Testis (tissue), 2 donors: Measurements from ENCODE around the gene PSMG4.

ENCODE experiments used
- POLR2A ChIP-seq: fragments of 450-650 bp; IDR thresholded peaks from one replicate; pipeline ENCODE4 v1.6.1; 2017; ENCODE audit warnings: antibody characterized with exemption, mild to moderate bottlenecking, moderate library complexity
- TF ChIP-seq, protein P1 (sequence below), 3 experiments: fragments of 450-650 bp in 2 of 3; fragments of 200-600 bp in 1 of 3; sonication (generic) in 1 of 3; IDR thresholded peaks; one replicate each; pipeline ENCODE4 v1.5.1; 2016 to 2019; ENCODE audit warnings: antibody characterized with exemption in 3 of 3, mild to moderate bottlenecking in 2 of 3, moderate library complexity in 1 of 3

DNA sequence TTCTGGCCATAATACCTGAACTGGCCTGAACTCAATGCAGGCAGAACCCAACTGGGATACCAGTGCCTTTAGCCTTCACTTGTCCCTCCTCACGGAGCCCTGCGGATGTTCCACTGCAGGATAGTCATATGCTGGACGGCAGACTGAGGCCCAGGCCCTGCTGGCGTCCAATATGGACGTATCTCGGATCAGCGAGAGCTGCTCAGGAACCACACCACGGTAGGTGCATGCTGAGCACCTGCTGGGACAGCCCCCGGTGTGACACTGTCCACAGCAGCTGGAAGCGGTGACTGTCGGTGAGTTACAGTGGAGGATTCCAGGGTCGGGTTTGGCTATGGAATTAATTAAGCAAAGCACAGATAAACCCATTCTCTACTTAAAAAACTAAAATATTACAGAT lies 48.7 kb downstream of the PSMG4 start:
- TF ChIP-seq, protein P1, sequence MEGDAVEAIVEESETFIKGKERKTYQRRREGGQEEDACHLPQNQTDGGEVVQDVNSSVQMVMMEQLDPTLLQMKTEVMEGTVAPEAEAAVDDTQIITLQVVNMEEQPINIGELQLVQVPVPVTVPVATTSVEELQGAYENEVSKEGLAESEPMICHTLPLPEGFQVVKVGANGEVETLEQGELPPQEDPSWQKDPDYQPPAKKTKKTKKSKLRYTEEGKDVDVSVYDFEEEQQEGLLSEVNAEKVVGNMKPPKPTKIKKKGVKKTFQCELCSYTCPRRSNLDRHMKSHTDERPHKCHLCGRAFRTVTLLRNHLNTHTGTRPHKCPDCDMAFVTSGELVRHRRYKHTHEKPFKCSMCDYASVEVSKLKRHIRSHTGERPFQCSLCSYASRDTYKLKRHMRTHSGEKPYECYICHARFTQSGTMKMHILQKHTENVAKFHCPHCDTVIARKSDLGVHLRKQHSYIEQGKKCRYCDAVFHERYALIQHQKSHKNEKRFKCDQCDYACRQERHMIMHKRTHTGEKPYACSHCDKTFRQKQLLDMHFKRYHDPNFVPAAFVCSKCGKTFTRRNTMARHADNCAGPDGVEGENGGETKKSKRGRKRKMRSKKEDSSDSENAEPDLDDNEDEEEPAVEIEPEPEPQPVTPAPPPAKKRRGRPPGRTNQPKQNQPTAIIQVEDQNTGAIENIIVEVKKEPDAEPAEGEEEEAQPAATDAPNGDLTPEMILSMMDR (IDR thresholded peaks at IDR 0.05) = no peak
- no peak for TF ChIP-seq POLR2A
